Stimulated activated naive CD8-positive, alpha-beta T cell treated with anti-CD3 and anti-CD28 coated beads, Interleukin-15, Interleukin-2, amounts not matched to agents 100 U/mL and 50 U/mL, for 24 hours (primary cell): ENCODE data around the gene TRAPPC11.
"Not testable (repeated sequence)": the region's sequence is repeated elsewhere in the genome, so short reads cannot be mapped to it uniquely, and the experiment has no call there.

Experiments used
- ATAC-seq: fragments of 150-1000 bp; cut with Tn5 transposase; one replicate; pipeline ENCODE4 v1.10.0; 2021
- DNase-seq: peaks from one replicate; pipeline ENCODE4 v3.0.0; 2021

The TRAPPC11 gene

DNA sequence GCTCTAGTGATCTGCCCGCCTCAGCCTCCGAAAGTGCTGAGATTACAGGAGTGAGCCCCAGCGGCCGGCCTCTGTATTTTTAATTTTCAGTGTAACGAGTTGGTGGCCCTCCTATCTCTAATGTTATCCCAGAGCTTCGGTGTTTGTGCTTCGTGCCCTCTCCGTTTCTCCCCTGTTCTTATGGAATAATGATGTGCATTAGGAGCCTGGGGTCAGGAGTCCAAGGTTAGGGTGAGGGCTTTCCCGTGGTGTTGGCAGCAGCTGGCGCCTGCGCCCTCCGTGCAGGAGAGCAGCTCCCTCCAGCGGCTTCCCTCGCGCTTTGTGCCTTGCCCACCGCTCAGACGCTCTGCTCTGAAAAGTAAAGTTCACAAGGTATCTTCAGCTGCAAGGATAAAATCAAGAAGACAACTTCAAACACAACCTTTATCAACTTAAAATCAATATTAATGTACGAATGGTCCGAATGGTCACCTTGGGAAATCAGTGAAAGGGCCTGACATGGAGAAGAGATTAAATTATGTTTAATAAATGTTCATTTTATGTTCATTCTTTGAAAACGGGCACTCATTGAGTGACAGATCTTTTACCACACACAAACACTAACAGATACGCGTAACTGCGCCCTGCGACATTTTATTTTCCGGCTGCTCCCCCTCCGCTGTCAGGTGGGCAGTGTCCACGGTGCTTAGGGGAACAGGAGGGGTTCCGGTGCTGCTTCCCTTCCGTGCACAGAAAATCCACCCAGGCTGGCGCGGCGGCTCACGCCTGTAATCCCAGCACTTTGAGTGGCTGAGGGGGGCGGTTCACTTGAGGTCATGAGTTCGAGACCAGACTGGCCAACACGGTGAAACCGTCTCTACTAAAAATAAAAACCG lies 62.4 kb downstream of the TRAPPC11 start:
- DNase-seq (peak; percentile 67), ATAC-seq (peak; percentile 74)

DNA sequence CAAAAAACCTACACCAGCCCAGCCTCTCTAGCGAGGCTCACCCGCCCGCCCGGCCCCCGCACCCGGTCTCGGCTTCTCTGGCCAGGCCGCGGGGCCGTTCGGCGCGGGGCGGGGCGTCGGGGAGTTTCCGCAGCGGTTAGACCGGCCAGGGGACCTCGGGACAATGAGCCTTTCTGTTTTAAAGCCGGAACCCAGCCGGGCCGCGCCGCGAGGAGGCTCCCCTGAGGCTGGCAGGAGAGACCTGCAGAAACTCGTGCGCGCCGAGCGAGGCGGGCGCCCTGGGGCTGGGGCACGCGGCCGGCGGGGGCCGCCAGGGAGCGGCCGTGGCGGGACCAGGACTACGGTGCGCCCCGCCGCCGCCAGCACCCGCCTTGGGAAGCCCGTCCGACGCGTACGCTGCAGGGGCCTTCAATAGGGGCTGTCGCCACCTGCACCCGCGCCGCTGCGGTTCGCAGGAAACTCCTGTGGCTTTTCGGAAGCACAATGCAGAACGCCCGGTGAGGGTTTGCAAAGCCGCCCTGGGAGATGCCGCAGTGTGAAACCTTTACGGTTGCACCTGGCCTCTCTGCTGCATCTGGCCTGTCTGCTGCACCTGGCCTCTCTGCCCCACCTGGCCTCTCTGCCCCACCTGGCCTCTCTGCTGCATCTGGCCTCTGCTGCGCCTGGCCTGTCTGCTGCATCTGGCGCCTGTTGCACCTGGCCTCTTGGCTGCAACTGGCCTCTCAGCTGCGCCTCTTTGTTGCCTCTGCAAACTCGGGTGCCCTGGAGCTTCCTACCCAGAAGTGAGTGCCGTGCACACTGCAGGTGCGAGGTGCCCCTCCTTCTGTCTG lies 63.9 kb downstream of the TRAPPC11 start:
- peak; percentile 51 for DNase-seq
- ATAC-seq, result peak; percentile 42

DNA sequence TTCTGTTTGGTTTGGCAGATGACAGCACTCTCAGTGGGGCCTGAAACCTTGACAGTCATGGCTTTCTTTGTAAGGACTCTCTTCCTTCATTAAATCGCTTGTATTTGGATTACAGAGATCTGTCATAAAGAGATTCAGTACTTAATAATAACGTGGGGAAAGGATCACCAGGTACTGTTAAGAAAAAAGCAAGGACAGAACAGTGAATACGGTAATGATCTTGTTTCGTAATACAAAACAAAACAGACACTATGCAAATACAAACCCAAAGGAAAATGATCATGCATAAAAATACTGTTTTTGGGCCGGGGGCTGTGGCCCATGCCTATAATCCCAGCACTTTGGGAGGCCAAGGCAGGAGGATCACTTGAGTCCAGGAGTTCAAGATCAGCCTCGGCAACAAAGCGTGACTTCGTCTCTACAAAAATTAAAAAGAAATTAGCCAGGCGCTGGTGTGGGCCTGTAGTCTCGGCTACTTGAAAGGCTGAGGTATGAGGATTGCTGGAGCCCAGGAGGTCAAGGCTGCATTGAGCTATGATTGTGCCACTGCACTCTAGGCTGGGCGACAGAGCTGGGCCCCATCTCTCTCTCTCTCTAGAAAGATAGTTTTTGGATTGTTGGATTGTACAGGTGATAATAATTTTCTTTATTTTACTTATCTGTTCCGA lies 64.6 kb downstream of the TRAPPC11 start:
- ATAC-seq, result no peak
- no peak for DNase-seq

- ATAC-seq, DNase-seq: not testable (repeated sequence)
Measured at GRCh38 chr4:183725585-183725984, 66.5 kb downstream of the TRAPPC11 start.

DNA sequence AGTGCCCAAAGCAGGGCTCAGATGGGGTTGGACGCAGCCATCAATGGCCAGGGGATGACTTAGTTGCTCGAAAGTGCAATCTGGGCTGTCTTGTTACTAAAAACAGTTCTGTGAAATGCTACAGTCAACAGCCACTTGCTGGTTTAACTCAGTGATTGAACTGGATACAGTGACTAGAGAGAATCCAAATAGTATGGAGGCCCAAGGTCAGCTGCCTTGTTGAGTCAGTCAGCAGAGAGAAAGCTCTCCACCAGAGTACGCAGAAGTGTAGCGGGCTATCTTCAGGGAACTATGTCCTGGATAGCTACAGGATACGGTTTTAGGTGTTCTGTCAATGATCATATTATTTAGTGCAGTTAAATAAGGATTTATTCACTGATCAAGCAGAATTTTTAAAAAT lies 68.4 kb downstream of the TRAPPC11 start:
- ATAC-seq (no peak), DNase-seq (no peak)

GRCh38 chr4:183728223-183729068 lies 69.4 kb downstream of the TRAPPC11 start:
- no peak for ATAC-seq

DNA sequence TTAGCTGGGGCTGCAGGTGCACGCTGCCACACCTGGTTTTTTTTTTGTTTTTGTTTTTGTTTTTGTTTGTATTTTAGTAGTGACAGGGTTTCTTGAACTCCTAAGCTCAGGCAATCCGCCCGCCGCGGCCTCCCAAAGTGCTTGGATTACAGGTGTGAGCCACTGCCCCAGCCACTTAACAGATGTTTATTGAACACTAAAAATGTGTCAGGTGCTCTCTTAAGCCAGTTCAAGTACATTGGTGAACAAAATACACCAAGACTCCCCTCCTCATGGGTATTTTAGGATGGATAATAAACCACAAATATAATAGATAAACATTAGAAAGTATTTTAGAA lies 69.9 kb downstream of the TRAPPC11 start:
- no peak for ATAC-seq
- no peak for DNase-seq

More at GRCh38 chr4:183728223-183729068, 69.4 kb downstream of the TRAPPC11 start:
- no peak for DNase-seq

- ATAC-seq (no peak), DNase-seq (no peak)
Measured at GRCh38 chr4:183729430-183730328, 70.6 kb downstream of the TRAPPC11 start.

- ATAC-seq (no peak), DNase-seq (no peak)
Measured at GRCh38 chr4:183732296-183732695, 73.2 kb downstream of the TRAPPC11 start.

GRCh38 chr4:183733181-183733580 lies 74.1 kb downstream of the TRAPPC11 start:
- DNase-seq, result no peak

DNA sequence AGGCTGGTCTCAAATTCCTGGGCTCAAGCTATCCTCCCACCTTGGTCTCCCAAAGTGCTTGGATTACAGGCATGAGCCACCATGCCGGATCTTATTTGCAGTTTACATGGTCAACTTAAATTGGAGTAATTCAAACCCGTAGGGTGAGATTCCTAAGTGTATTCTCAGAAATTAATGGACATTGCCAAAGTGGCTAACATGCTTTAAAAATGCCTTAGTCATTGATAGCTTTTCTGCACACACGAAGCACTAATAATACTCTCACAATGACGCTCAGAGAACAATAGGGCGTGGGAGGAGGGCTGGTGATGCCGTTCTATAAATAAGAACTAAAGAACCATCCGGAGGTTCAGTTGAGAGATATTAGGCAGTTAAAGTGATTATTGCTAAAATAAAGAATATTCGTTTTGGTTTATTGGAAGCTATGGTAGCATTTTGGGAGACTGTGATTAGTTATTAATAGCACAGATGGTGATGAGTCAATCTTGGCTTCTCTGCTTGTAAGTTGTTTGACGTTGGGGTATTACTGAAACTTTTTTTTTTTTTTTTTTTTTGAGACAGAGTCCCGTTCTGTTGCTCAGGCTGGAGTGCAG lies 79.1 kb downstream of the TRAPPC11 start:
- DNase-seq, result no peak
- ATAC-seq, result no peak

More at GRCh38 chr4:183733181-183733580, 74.1 kb downstream of the TRAPPC11 start:
- ATAC-seq, result no peak

- DNase-seq (no peak), ATAC-seq (no peak)
Measured at GRCh38 chr4:183738961-183739360, 79.9 kb downstream of the TRAPPC11 start.

DNA sequence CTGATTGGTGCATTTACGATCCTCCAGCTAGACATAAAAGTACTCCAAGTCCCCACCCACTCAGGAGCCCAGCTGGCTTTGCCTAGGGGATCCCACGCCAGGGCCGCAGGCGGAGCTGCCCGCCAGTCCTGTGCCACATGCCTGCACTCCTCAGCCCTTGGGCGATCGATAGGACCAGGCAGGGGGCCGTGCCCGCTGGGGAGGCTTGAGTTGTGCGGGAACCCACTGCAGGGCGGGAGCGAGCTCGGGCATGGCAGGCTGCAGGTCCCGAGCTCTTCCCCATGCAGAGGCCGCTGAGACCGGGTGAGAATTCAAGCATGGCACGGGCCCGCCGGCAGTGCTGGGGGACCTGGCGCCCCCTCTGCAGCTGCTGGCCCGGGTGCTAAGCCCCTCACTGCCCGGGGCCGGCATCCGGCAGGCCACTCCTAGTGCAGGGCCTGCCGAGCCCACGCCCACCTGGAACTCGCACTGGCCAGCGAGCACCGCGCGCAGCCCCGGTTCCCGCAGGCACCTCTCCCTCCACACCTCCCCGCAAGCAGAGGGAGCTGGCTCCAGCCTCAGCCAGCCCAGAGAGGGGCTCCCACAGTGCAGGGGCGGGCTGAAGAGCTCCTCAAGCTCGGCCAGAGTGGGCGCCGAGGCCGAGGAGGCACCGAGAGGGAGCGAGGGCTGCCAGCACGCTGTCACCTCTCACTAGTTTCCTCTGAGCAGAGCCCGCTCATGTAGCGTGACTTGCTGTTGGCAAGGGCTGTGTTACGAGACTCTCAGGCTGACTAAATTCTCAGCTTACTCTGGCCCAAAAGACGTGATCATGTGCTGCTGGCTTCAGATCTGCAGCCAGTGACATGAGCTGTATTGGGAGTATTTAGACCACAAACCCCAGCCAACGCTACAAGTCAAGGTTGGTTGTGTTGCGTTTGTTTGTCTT lies 87.5 kb downstream of the TRAPPC11 start:
- ATAC-seq (no peak), DNase-seq (no peak)

- DNase-seq (no peak), ATAC-seq (no peak)
Measured at GRCh38 chr4:183747380-183747779, 88.3 kb downstream of the TRAPPC11 start.

GRCh38 chr4:183747931-183748670 lies 89.0 kb downstream of the TRAPPC11 start:
- ATAC-seq, result no peak

GRCh38 chr4:183751106-183751505 lies 92.0 kb downstream of the TRAPPC11 start:
- ATAC-seq (no peak), DNase-seq (no peak)

More at GRCh38 chr4:183747931-183748670, 89.0 kb downstream of the TRAPPC11 start:
- DNase-seq, result no peak

- DNase-seq (no peak), ATAC-seq (no peak)
Measured at GRCh38 chr4:183755596-183755995, 96.5 kb downstream of the TRAPPC11 start.

DNA sequence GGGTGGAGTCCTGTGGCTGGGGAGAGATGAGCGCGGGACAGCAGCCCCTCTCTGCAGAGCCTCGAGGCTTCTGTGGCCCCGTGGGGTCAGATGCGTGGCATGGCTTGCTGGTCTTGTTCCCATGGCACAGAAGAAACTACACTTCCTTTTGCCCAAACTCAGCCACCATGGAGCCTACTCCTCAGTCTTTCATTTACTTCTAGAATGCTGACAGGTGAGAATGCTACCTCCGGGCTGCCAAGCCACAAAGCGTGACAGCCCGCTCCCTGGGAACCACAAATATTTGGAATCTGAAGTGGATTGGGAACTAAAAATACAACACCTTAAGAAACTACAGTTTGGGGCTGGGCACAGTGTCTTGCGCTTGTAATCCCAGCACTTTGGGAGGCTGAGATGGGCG lies 98.0 kb downstream of the TRAPPC11 start:
- DNase-seq (no peak), ATAC-seq (no peak)
